ENCODE results near the gene PTPRU. TPM values are rescaled to one million over a fixed set of nuclear protein-coding genes. Genes with fewer than 3 reads are reported as not detected.

Gene PTPRU
- total RNA-seq, 1 experiment from 2014 or later = 6.8 TPM

- CTCF ChIA-PET = no interaction called here
- no TSS peak for BruUV-seq (replicated peaks)
Observed at GRCh38 chr1:29327223-29327935, 91.1 kb downstream of the PTPRU start.

GRCh38 chr1:29329022-29329775 lies 92.9 kb downstream of the PTPRU start:
- no TSS peak for BruUV-seq (replicated peaks)
- TF ChIP-seq CTCF (conservative IDR thresholded peaks at IDR 0.05; ENCODE audit: low read depth, low read length) (no peak), EZH2 (IDR thresholded peaks at IDR 0.05; ENCODE audit: borderline replicate concordance, low read depth, low read length, poor library complexity, severe bottlenecking) (no peak)
- no peaks in the 10 kb centered on the region for H3K36me3 ChIP-seq (ENCODE audit: insufficient read depth, low read length, poor library complexity, severe bottlenecking)
- H3K9me3 ChIP-seq (ENCODE audit: low read depth, low read length, poor library complexity, severe bottlenecking) = no peaks in the 10 kb centered on the region
- no peak overlapping the region for H3K4me3 ChIP-seq (ENCODE audit: low read depth, low read length, poor library complexity, severe bottlenecking)
- no peaks in the 10 kb centered on the region for H3K27me3 ChIP-seq (replicated peaks; ENCODE audit: insufficient read depth, low read depth, low read length, poor library complexity)
- POLR2A ChIA-PET (ENCODE audit: low non-redundant PET) = no interaction called here
- intact Hi-C loops (cut with micrococcal nuclease; ENCODE audit: unreplicated experiment) = no loop called here
- no peaks in the 10 kb centered on the region for H3K4me1 ChIP-seq (ENCODE audit: insufficient read depth, low read length, poor library complexity, severe bottlenecking)
- no peak overlapping the region for H3K27ac ChIP-seq (ENCODE audit: low read depth, low read length, poor library complexity, severe bottlenecking)
- DNase-seq (ENCODE audit: low spot score) = no peak
- CTCF ChIA-PET = no interaction called here

More at GRCh38 chr1:29327223-29327935, 91.1 kb downstream of the PTPRU start:
- H3K4me1 ChIP-seq (ENCODE audit: insufficient read depth, low read length, poor library complexity, severe bottlenecking) = no peaks in the 10 kb centered on the region
- H3K27ac ChIP-seq (ENCODE audit: low read depth, low read length, poor library complexity, severe bottlenecking) = no peak overlapping the region
- H3K4me3 ChIP-seq (ENCODE audit: low read depth, low read length, poor library complexity, severe bottlenecking) = no peak overlapping the region
- no peaks in the 10 kb centered on the region for H3K9me3 ChIP-seq (ENCODE audit: low read depth, low read length, poor library complexity, severe bottlenecking)
- TF ChIP-seq CTCF (conservative IDR thresholded peaks at IDR 0.05; ENCODE audit: low read depth, low read length) (no peak), EZH2 (IDR thresholded peaks at IDR 0.05; ENCODE audit: borderline replicate concordance, low read depth, low read length, poor library complexity, severe bottlenecking) (no peak)
- POLR2A ChIA-PET (ENCODE audit: low non-redundant PET) = no interaction called here
- H3K27me3 ChIP-seq (replicated peaks; ENCODE audit: insufficient read depth, low read depth, low read length, poor library complexity) = no peaks in the 10 kb centered on the region
- no peaks in the 10 kb centered on the region for H3K36me3 ChIP-seq (ENCODE audit: insufficient read depth, low read length, poor library complexity, severe bottlenecking)
- no peak for DNase-seq (ENCODE audit: low spot score)
- intact Hi-C loops (cut with micrococcal nuclease; ENCODE audit: unreplicated experiment) = no loop called here

DNA sequence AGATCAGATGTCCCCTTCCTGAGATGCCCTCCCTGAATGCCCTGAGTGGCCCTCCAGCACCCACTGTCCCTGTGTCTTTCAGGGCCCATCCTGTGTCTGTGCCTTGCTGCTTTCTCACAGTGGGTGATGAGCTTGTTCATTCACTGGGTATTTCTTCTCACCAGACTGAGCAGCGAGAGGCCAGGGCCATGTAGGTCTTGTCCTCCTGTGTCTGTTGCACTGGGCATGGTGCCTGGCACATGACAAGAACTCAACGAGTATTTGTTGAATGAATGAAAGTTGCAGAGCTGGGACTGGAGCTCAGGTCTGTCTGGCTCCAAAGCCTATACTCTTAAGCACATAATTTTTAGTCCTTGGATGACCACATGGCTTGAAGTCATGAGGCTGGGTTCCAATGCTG lies 93.8 kb downstream of the PTPRU start:
- intact Hi-C loops (cut with micrococcal nuclease; ENCODE audit: unreplicated experiment) = loop anchor here (10.0 kb wide), 1 partner anchor 1375 kb away; no protein-coding TSS in a partner anchor
- TF ChIP-seq EZH2 (IDR thresholded peaks at IDR 0.05; ENCODE audit: borderline replicate concordance, low read depth, low read length, poor library complexity, severe bottlenecking) (no peak), CTCF (conservative IDR thresholded peaks at IDR 0.05; ENCODE audit: low read depth, low read length) (no peak)
- BruUV-seq (replicated peaks) = no TSS peak
- H3K9me3 ChIP-seq (ENCODE audit: low read depth, low read length, poor library complexity, severe bottlenecking) = no peaks in the 10 kb centered on the region
- H3K36me3 ChIP-seq (ENCODE audit: insufficient read depth, low read length, poor library complexity, severe bottlenecking) = no peaks in the 10 kb centered on the region
- no peak overlapping the region for H3K27ac ChIP-seq (ENCODE audit: low read depth, low read length, poor library complexity, severe bottlenecking)
- ChIA-PET CTCF (interaction anchor here (0.5 kb wide), 1 partner anchor 544 kb away, joined by 3 read pairs; no protein-coding TSS in a partner anchor), POLR2A (ENCODE audit: low non-redundant PET) (no interaction called here)
- H3K4me1 ChIP-seq (ENCODE audit: insufficient read depth, low read length, poor library complexity, severe bottlenecking) = no peaks in the 10 kb centered on the region
- no peaks in the 10 kb centered on the region for H3K27me3 ChIP-seq (replicated peaks; ENCODE audit: insufficient read depth, low read depth, low read length, poor library complexity)
- no peak overlapping the region for H3K4me3 ChIP-seq (ENCODE audit: low read depth, low read length, poor library complexity, severe bottlenecking)
- DNase-seq (ENCODE audit: low spot score) = no peak

Data from A673 (cell line).